Duodenal mucosa (tissue), 2 donors: ENCODE results near the gene CBLC.
A peak's percentile ranks its signal among the peaks of the same experiment; 100 is the strongest.
"Not testable (repeated sequence)": the region's sequence is repeated elsewhere in the genome, so short reads cannot be mapped to it uniquely, and the experiment has no call there.

Experiments
- H3K27ac ChIP-seq: one replicate; pipeline ENCODE4 v1.7.0; 2013; ENCODE audit warnings: low read depth, low read length
- H3K27me3 ChIP-seq, 2 donors: one replicate each; pipeline ENCODE4 v1.7.0; 2013; ENCODE audit warnings: low read length in 2 of 2, control low read depth in 1 of 2; ENCODE audit not compliant: insufficient read depth in 2 of 2, control insufficient read depth in 1 of 2
- H3K36me3 ChIP-seq, 2 donors: one replicate each; pipeline ENCODE4 v1.7.0; 2013; ENCODE audit warnings: low read length in 2 of 2, control low read depth in 1 of 2; ENCODE audit not compliant: insufficient read depth in 2 of 2, control insufficient read depth in 1 of 2
- H3K4me1 ChIP-seq, 2 donors: one replicate each; pipeline ENCODE4 v1.7.0; 2013; ENCODE audit warnings: low read length in 2 of 2, control low read depth in 1 of 2; ENCODE audit not compliant: insufficient read depth in 2 of 2, control insufficient read depth in 1 of 2
- H3K4me3 ChIP-seq, 2 donors: one replicate each; pipeline ENCODE4 v1.7.0; 2013; ENCODE audit warnings: low read length in 2 of 2, low read depth in 1 of 2
- H3K9ac ChIP-seq, 2 donors: one replicate each; pipeline ENCODE4 v1.7.0; 2013; ENCODE audit warnings: low read length in 2 of 2, low read depth in 1 of 2
- H3K9me3 ChIP-seq, 2 donors: one replicate each; pipeline ENCODE4 v1.7.0; 2013; ENCODE audit warnings: low read length in 2 of 2, control low read depth in 1 of 2; ENCODE audit not compliant: control insufficient read depth in 1 of 2

The CBLC gene

GRCh38 chr19:44765033-44765948 is 12.4 kb upstream of the CBLC start:
- H3K9ac ChIP-seq, result peak overlapping the region; percentile 46 to 47
- peaks cover 20 to 39% of the 10 kb centered on the region in 2 donors for H3K4me1 ChIP-seq
- H3K36me3 ChIP-seq, result peaks cover 3 to 4% of the 10 kb centered on the region in 2 donors
- peak overlapping the region; percentile 70 for H3K27ac ChIP-seq
- no peaks in the 10 kb centered on the region for H3K27me3 ChIP-seq
- H3K9me3 ChIP-seq, result peaks cover 0 to 3% of the 10 kb centered on the region in 2 donors
- peak overlapping the region in 1 of 2 donors; percentile 32 for H3K4me3 ChIP-seq

GRCh38 chr19:44765949-44766335 is 11.7 kb upstream of the CBLC start:
- Histone ChIP-seq H3K9me3 (peaks cover 0 to 3% of the 10 kb centered on the region in 2 donors), H3K27me3 (no peaks in the 10 kb centered on the region), H3K27ac (no peak overlapping the region), H3K4me1 (peaks cover 20 to 40% of the 10 kb centered on the region in 2 donors), H3K4me3 (no peak overlapping the region), H3K36me3 (no peaks in the 10 kb centered on the region), H3K9ac (no peak overlapping the region)

GRCh38 chr19:44767295-44768180 is 10.2 kb upstream of the CBLC start:
- H3K27ac ChIP-seq, result no peak overlapping the region
- H3K4me3 ChIP-seq, result no peak overlapping the region
- H3K9me3 ChIP-seq, result peaks cover 0 to 3% of the 10 kb centered on the region in 2 donors
- no peaks in the 10 kb centered on the region for H3K27me3 ChIP-seq
- H3K4me1 ChIP-seq, result peaks cover 20 to 40% of the 10 kb centered on the region in 2 donors
- H3K36me3 ChIP-seq, result no peaks in the 10 kb centered on the region
- H3K9ac ChIP-seq, result no peak overlapping the region

- Histone ChIP-seq H3K4me1 (peaks cover 20 to 27% of the 10 kb centered on the region in 2 donors), H3K9me3 (peaks cover 0 to 3% of the 10 kb centered on the region in 2 donors), H3K4me3 (peak overlapping the region; percentile 20 to 25), H3K36me3 (no peaks in the 10 kb centered on the region), H3K27me3 (no peaks in the 10 kb centered on the region), H3K9ac (peak overlapping the region in 1 of 2 donors; percentile 22), H3K27ac (no peak overlapping the region)
Measured at GRCh38 chr19:44770550-44771257, 7.0 kb upstream of the CBLC start.

GRCh38 chr19:44772144-44772543 is 5.5 kb upstream of the CBLC start:
- not testable (repeated sequence) for H3K27ac ChIP-seq, H3K27me3 ChIP-seq

GRCh38 chr19:44772959-44773358 is 4.7 kb upstream of the CBLC start:
- Histone ChIP-seq H3K27me3 (no peaks in the 10 kb centered on the region), H3K9me3 (peaks cover 0 to 3% of the 10 kb centered on the region in 2 donors), H3K36me3 (no peaks in the 10 kb centered on the region), H3K4me3 (no peak overlapping the region), H3K27ac (no peak overlapping the region), H3K9ac (no peak overlapping the region), H3K4me1 (peaks cover 11 to 16% of the 10 kb centered on the region in 2 donors)

More at GRCh38 chr19:44772144-44772543, 5.5 kb upstream of the CBLC start:
- not testable (repeated sequence) for H3K9me3 ChIP-seq, H3K4me3 ChIP-seq, H3K9ac ChIP-seq, H3K36me3 ChIP-seq
- H3K4me1 ChIP-seq, result peaks cover 19 to 21% of the 10 kb centered on the region in 2 donors

- Histone ChIP-seq H3K4me3 (no peak overlapping the region), H3K9ac (peak overlapping the region in 1 of 2 donors; percentile 4), H3K27ac (no peak overlapping the region), H3K4me1 (peaks cover 9 to 21% of the 10 kb centered on the region in 2 donors), H3K27me3 (no peaks in the 10 kb centered on the region), H3K36me3 (peaks cover 0 to 2% of the 10 kb centered on the region in 2 donors), H3K9me3 (no peaks in the 10 kb centered on the region)
Measured at GRCh38 chr19:44775676-44776240, 1.9 kb upstream of the CBLC start.

- Histone ChIP-seq H3K9ac (peak overlapping the region; percentile 11 to 36), H3K4me3 (peak overlapping the region in 1 of 2 donors; percentile 55), H3K27ac (peak overlapping the region; percentile 62), H3K4me1 (peaks cover 13 to 26% of the 10 kb centered on the region in 2 donors), H3K36me3 (peaks cover 0 to 6% of the 10 kb centered on the region in 2 donors), H3K9me3 (no peaks in the 10 kb centered on the region), H3K27me3 (no peaks in the 10 kb centered on the region)
Measured at GRCh38 chr19:44776402-44777096, 1.1 kb upstream of the CBLC start.

- Histone ChIP-seq H3K27ac (no peak overlapping the region), H3K9me3 (no peaks in the 10 kb centered on the region), H3K4me1 (peaks cover 13 to 21% of the 10 kb centered on the region in 2 donors), H3K4me3 (peak overlapping the region; percentile 50 to 63), H3K36me3 (peaks cover 0 to 14% of the 10 kb centered on the region in 2 donors), H3K9ac (peak overlapping the region; percentile 32 to 48), H3K27me3 (no peaks in the 10 kb centered on the region)
Measured at GRCh38 chr19:44779150-44779549, 1.5 kb downstream of the CBLC start.
